Colon (tissue), 2 donors: ENCODE results near the gene RDH8.

Experiments used
- FAIRE-seq: peaks from 2 replicates; lab custom pipeline; 2012; peaks lifted over from hg19 to GRCh38; lab: Jason Lieb, UNC
- donor health status: control.
- donor health status: control.

Gene RDH8

GRCh38 chr19:10037367-10037766 lies 24.1 kb downstream of the RDH8 start:
- FAIRE-seq, result no peak

- no peak for FAIRE-seq
Measured at GRCh38 chr19:10037809-10038208, 24.5 kb downstream of the RDH8 start.

- FAIRE-seq, result no peak
Measured at GRCh38 chr19:10043286-10043927, 30.1 kb downstream of the RDH8 start.

- no peak for FAIRE-seq
Measured at GRCh38 chr19:10044390-10044789, 31.1 kb downstream of the RDH8 start.

- FAIRE-seq, result no peak
Measured at GRCh38 chr19:10045371-10045770, 32.1 kb downstream of the RDH8 start.

GRCh38 chr19:10049626-10050025 lies 36.3 kb downstream of the RDH8 start:
- FAIRE-seq, result no peak

- FAIRE-seq, result no peak
Measured at GRCh38 chr19:10052602-10053360, 39.5 kb downstream of the RDH8 start.

GRCh38 chr19:10061717-10062310 lies 48.5 kb downstream of the RDH8 start:
- FAIRE-seq, result no peak

GRCh38 chr19:10068205-10068604 lies 54.9 kb downstream of the RDH8 start:
- FAIRE-seq, result no peak

GRCh38 chr19:10069046-10069445 lies 55.8 kb downstream of the RDH8 start:
- FAIRE-seq, result no peak

- FAIRE-seq, result no peak
Measured at GRCh38 chr19:10070730-10071446, 57.6 kb downstream of the RDH8 start.
